ENCODE data around the gene TGFB1. TPM values are rescaled to one million over a fixed set of nuclear protein-coding genes. Genes with fewer than 3 reads are reported as not detected.
"Not testable (repeated sequence)": the region's sequence is repeated elsewhere in the genome, so short reads cannot be mapped to it uniquely, and the experiment has no call there.

The TGFB1 gene
- total RNA-seq, 1 donor from 2014 or later: 3.4 TPM

GRCh38 chr19:41350735-41351338, 2.9 kb downstream of the TGFB1 start:
- H3K27me3 Mint-ChIP-seq: peaks cover 57% of the 10 kb centered on the region
- DNase-seq (ENCODE audit: extremely low spot score, unreplicated experiment): no peak
- peaks cover 20% of the 10 kb centered on the region for H3K4me1 Mint-ChIP-seq (ENCODE audit: unreplicated experiment)
- no peak overlapping the region for H3K27ac Mint-ChIP-seq
- peaks cover 5% of the 10 kb centered on the region for H3K36me3 Mint-ChIP-seq
- TF ChIP-seq, protein P1, sequence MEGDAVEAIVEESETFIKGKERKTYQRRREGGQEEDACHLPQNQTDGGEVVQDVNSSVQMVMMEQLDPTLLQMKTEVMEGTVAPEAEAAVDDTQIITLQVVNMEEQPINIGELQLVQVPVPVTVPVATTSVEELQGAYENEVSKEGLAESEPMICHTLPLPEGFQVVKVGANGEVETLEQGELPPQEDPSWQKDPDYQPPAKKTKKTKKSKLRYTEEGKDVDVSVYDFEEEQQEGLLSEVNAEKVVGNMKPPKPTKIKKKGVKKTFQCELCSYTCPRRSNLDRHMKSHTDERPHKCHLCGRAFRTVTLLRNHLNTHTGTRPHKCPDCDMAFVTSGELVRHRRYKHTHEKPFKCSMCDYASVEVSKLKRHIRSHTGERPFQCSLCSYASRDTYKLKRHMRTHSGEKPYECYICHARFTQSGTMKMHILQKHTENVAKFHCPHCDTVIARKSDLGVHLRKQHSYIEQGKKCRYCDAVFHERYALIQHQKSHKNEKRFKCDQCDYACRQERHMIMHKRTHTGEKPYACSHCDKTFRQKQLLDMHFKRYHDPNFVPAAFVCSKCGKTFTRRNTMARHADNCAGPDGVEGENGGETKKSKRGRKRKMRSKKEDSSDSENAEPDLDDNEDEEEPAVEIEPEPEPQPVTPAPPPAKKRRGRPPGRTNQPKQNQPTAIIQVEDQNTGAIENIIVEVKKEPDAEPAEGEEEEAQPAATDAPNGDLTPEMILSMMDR (conservative IDR thresholded peaks at IDR 0.05): no peak
- H3K9me3 Mint-ChIP-seq: no peaks in the 10 kb centered on the region
- H3K4me3 Mint-ChIP-seq: peak overlapping the region; percentile 81

DNA sequence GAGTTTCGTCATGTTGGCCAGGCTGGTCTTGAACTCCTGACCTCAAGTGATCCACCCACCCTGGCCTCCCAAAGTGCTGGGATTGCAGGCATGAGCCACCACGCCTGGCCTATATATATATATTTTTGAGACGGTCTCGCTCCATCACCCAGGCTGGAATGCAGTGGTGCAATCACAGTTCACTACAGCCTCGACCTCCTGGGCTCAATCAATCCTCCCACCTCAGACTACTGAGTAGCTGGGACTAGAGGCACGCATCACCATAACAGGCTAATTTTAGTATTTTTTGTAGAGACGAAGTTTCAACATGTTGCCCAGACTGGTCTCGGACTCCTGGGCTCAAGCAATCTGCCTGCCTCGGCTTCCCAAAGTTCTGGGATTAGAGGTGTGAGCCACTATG, 6.8 kb downstream of the TGFB1 start:
- H3K36me3 Mint-ChIP-seq, H3K4me3 Mint-ChIP-seq: not testable (repeated sequence)

GRCh38 chr19:41344162-41344561, 9.6 kb downstream of the TGFB1 start:
- TF ChIP-seq, protein P1 (conservative IDR thresholded peaks at IDR 0.05): no peak
- Mint-ChIP-seq H3K27me3 (peaks cover 8% of the 10 kb centered on the region), H3K4me3 (no peak overlapping the region), H3K27ac (no peak overlapping the region), H3K9me3 (no peaks in the 10 kb centered on the region), H3K36me3 (no peaks in the 10 kb centered on the region), H3K4me1 (ENCODE audit: unreplicated experiment) (no peaks in the 10 kb centered on the region)
- no peak for DNase-seq (ENCODE audit: extremely low spot score, unreplicated experiment)

More for the DNA sequence above, 6.8 kb downstream of the TGFB1 start:
- not testable (repeated sequence) for H3K4me1 Mint-ChIP-seq (ENCODE audit: unreplicated experiment); H3K9me3 Mint-ChIP-seq; H3K27ac Mint-ChIP-seq; DNase-seq (ENCODE audit: extremely low spot score, unreplicated experiment)
- H3K27me3 Mint-ChIP-seq: peaks cover 32% of the 10 kb centered on the region

DNA sequence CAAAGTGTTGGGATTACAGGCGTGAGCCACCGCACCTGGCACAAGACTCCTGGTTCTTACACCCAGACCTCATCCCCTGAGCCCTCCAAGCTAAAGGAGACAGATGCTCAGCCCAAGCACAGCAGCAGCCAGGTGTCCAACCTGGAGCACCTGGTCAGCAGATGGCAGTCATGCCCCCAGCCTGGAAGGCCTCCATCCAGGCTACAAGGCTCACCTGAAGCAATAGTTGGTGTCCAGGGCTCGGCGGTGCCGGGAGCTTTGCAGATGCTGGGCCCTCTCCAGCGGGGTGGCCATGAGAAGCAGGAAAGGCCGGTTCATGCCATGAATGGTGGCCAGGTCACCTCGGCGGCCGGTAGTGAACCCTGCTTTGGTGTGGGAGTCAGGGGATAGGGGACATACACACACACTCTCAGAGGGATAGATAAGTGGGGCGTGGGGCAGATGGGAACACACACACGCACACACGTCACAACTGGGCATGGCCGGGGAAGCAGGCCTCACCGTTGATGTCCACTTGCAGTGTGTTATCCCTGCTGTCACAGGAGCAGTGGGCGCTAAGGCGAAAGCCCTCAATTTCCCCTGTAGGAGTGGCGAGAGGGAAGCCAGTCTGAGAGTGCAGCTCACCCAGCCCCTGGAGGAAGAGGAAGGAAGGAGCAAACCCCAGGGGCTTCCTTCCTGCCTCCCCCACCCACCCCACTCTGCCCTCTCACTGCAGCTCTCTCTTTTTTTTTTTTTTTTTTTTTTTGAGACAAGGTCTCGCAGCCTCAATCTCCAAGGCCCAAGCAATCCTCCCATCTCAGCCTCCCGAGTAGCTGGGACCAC, 11.8 kb downstream of the TGFB1 start:
- Mint-ChIP-seq H3K36me3 (no peaks in the 10 kb centered on the region), H3K4me1 (ENCODE audit: unreplicated experiment) (no peaks in the 10 kb centered on the region), H3K27ac (no peak overlapping the region), H3K4me3 (no peak overlapping the region), H3K9me3 (no peaks in the 10 kb centered on the region), H3K27me3 (no peaks in the 10 kb centered on the region)
- no peak for DNase-seq (ENCODE audit: extremely low spot score, unreplicated experiment)
- TF ChIP-seq, protein P1 (conservative IDR thresholded peaks at IDR 0.05): no peak

- H3K9me3 Mint-ChIP-seq: no peaks in the 10 kb centered on the region
- no peaks in the 10 kb centered on the region for H3K36me3 Mint-ChIP-seq
- no peak overlapping the region for H3K4me3 Mint-ChIP-seq
- H3K4me1 Mint-ChIP-seq (ENCODE audit: unreplicated experiment): no peaks in the 10 kb centered on the region
- no peaks in the 10 kb centered on the region for H3K27me3 Mint-ChIP-seq
- DNase-seq (ENCODE audit: extremely low spot score, unreplicated experiment): no peak
- TF ChIP-seq, protein P1 (conservative IDR thresholded peaks at IDR 0.05): no peak
- no peak overlapping the region for H3K27ac Mint-ChIP-seq
These were observed 13.8 kb downstream of the TGFB1 start for GRCh38 chr19:41339936-41340335.

GRCh38 chr19:41335467-41335866, 18.3 kb downstream of the TGFB1 start:
- H3K27me3 Mint-ChIP-seq: peaks cover 7% of the 10 kb centered on the region
- H3K4me1 Mint-ChIP-seq (ENCODE audit: unreplicated experiment): no peaks in the 10 kb centered on the region
- TF ChIP-seq, protein P1 (conservative IDR thresholded peaks at IDR 0.05): no peak
- H3K9me3 Mint-ChIP-seq: no peaks in the 10 kb centered on the region
- H3K27ac Mint-ChIP-seq: no peak overlapping the region
- no peaks in the 10 kb centered on the region for H3K36me3 Mint-ChIP-seq
- DNase-seq (ENCODE audit: extremely low spot score, unreplicated experiment): no peak
- no peak overlapping the region for H3K4me3 Mint-ChIP-seq

Measured in type B pancreatic cell (in vitro differentiated cells).